ENCODE data around the gene ZNF521.

Gene ZNF521

GRCh38 chr18:25349926-25350487, 2.0 kb downstream of the ZNF521 start:
- Histone ChIP-seq H2AFZ (ENCODE audit: low read depth, low read length, severe bottlenecking) (no peak overlapping the region), H3K4me3 (ENCODE audit: insufficient read depth, low read length, poor library complexity, severe bottlenecking) (no peak overlapping the region), H3K9me2 (replicated peaks; ENCODE audit: insufficient read depth, low read length) (no peaks in the 10 kb centered on the region), H3K27ac (ENCODE audit: low read depth, low read length) (no peak overlapping the region), H3K9ac (ENCODE audit: low read length) (no peak overlapping the region), H3K4me2 (ENCODE audit: low read depth, low read length, poor library complexity, severe bottlenecking) (no peak overlapping the region), H3F3A (ENCODE audit: insufficient read depth) (peaks cover 24% of the 10 kb centered on the region), H3K27me3 (ENCODE audit: low read length) (no peaks in the 10 kb centered on the region), H3K36me3 (ENCODE audit: low read length) (no peaks in the 10 kb centered on the region), H4K20me1 (ENCODE audit: low read depth, low read length) (no peaks in the 10 kb centered on the region), H3K9me3 (ENCODE audit: insufficient read depth, low read length) (no peaks in the 10 kb centered on the region), H3K79me2 (ENCODE audit: insufficient read depth, low read length) (no peaks in the 10 kb centered on the region)
- no peak for TF ChIP-seq CTCF (IDR thresholded peaks at IDR 0.05; ENCODE audit: insufficient read depth, low read length, poor library complexity, severe bottlenecking)
- no peak for TF ChIP-seq EZH2phosphoT487 (conservative IDR thresholded peaks at IDR 0.05; ENCODE audit: low read length)

GRCh38 chr18:25349131-25349925, 2.6 kb downstream of the ZNF521 start:
- no peak overlapping the region for H3K4me2 ChIP-seq (ENCODE audit: low read depth, low read length, poor library complexity, severe bottlenecking)
- H3K27ac ChIP-seq (ENCODE audit: low read depth, low read length) = no peak overlapping the region
- peaks cover 24% of the 10 kb centered on the region for H3F3A ChIP-seq (ENCODE audit: insufficient read depth)
- H2AFZ ChIP-seq (ENCODE audit: low read depth, low read length, severe bottlenecking) = no peak overlapping the region
- TF ChIP-seq EZH2phosphoT487 (conservative IDR thresholded peaks at IDR 0.05; ENCODE audit: low read length) (no peak), CTCF (IDR thresholded peaks at IDR 0.05; ENCODE audit: insufficient read depth, low read length, poor library complexity, severe bottlenecking) (no peak)
- H3K4me3 ChIP-seq (ENCODE audit: insufficient read depth, low read length, poor library complexity, severe bottlenecking) = no peak overlapping the region
- H3K9me2 ChIP-seq (replicated peaks; ENCODE audit: insufficient read depth, low read length) = no peaks in the 10 kb centered on the region
- no peaks in the 10 kb centered on the region for H4K20me1 ChIP-seq (ENCODE audit: low read depth, low read length)
- no peak overlapping the region for H3K9ac ChIP-seq (ENCODE audit: low read length)
- H3K36me3 ChIP-seq (ENCODE audit: low read length) = no peaks in the 10 kb centered on the region
- no peaks in the 10 kb centered on the region for H3K27me3 ChIP-seq (ENCODE audit: low read length)
- H3K79me2 ChIP-seq (ENCODE audit: insufficient read depth, low read length) = no peaks in the 10 kb centered on the region
- H3K9me3 ChIP-seq (ENCODE audit: insufficient read depth, low read length) = no peaks in the 10 kb centered on the region

DNA sequence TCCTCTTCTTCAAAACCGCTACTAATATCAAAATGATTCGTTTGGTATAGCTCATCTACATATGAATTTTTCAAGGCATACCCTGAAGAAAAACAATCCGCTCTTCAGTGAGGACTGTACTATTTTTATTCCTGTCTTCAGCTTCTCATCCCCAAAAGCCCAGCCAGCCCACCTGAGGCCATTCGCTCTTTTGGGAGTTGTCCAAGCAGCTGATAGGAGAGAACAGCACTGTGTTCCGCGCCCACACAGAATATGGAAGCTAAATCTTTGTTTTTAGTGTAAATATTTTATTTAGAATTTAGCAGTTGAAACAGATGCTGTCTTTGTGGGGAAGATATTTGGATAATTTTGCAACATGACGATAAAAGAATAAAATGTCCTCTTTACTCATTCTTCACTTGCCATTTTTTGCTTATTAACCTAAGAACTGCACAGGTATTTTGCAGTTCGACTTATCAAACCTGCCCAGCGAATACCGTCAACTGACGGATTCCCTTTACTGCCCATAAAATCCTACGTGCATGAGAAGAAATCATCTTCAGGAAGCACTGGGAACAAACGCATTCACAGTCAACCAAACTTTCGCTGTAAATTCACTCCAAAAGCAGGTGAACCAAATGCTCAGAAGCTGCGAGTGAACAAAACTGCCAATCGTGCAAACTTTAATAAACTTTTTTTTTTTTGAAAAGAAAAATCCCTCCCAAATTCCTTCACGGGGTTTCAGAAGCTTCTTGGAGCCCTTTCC, 3.4 kb downstream of the ZNF521 start:
- TF ChIP-seq CTCF (IDR thresholded peaks at IDR 0.05; ENCODE audit: insufficient read depth, low read length, poor library complexity, severe bottlenecking) = no peak
- TF ChIP-seq EZH2phosphoT487 (conservative IDR thresholded peaks at IDR 0.05; ENCODE audit: low read length) = no peak
- H3K36me3 ChIP-seq (ENCODE audit: low read length) = no peaks in the 10 kb centered on the region
- H3K4me2 ChIP-seq (ENCODE audit: low read depth, low read length, poor library complexity, severe bottlenecking) = no peak overlapping the region
- H3K9me2 ChIP-seq (replicated peaks; ENCODE audit: insufficient read depth, low read length) = no peaks in the 10 kb centered on the region
- no peak overlapping the region for H3K27ac ChIP-seq (ENCODE audit: low read depth, low read length)
- H3K79me2 ChIP-seq (ENCODE audit: insufficient read depth, low read length) = no peaks in the 10 kb centered on the region
- peaks cover 24% of the 10 kb centered on the region for H3F3A ChIP-seq (ENCODE audit: insufficient read depth)
- H4K20me1 ChIP-seq (ENCODE audit: low read depth, low read length) = no peaks in the 10 kb centered on the region
- H3K9ac ChIP-seq (ENCODE audit: low read length) = no peak overlapping the region
- no peaks in the 10 kb centered on the region for H3K9me3 ChIP-seq (ENCODE audit: insufficient read depth, low read length)
- H2AFZ ChIP-seq (ENCODE audit: low read depth, low read length, severe bottlenecking) = no peak overlapping the region
- H3K27me3 ChIP-seq (ENCODE audit: low read length) = no peaks in the 10 kb centered on the region
- H3K4me3 ChIP-seq (ENCODE audit: insufficient read depth, low read length, poor library complexity, severe bottlenecking) = no peak overlapping the region

Measured in SU-DHL-6 (cell line).